CD4-positive, alpha-beta memory T cell (primary cell): Measurements from ENCODE around the gene ERN2. TPM values are rescaled to one million over a fixed set of nuclear protein-coding genes. Genes with fewer than 3 reads are reported as not detected.

Experiments used
- CTCF ChIA-PET: fragments of 350-600 bp; sonication (Branson Sonifier 250); formaldehyde crosslinking; loops from one replicate; lab custom pipeline; 2021; ENCODE audit warnings: inconsistent platforms; ENCODE audit not compliant: partially characterized antibody; lab: Charles Lee
- POLR2A ChIA-PET: fragments of 350-600 bp; sonication (Branson Sonifier 250); formaldehyde crosslinking; loops from one replicate; lab custom pipeline; 2021; ENCODE audit not compliant: partially characterized antibody; lab: Charles Lee
- DNase-seq, 5 donors: peaks; one replicate each; pipeline versions ENCODE4 v3.0.0 to v3.0.0-alpha.2; 2020 to 2022; ENCODE audit warnings: mixed read lengths in 1 of 5
- H3K27ac ChIP-seq: one replicate; pipeline ENCODE4 v1.7.0; 2013; ENCODE audit warnings: low read depth, low read length
- H3K27me3 ChIP-seq: 2 replicates; pipeline ENCODE4 v1.7.0; 2013; ENCODE audit warnings: mild to moderate bottlenecking, low read length, moderate library complexity; ENCODE audit not compliant: insufficient read depth
- H3K36me3 ChIP-seq: 2 replicates; pipeline ENCODE4 v1.7.0; 2013; ENCODE audit warnings: mild to moderate bottlenecking, low read length, moderate library complexity; ENCODE audit not compliant: insufficient read depth
- H3K4me1 ChIP-seq: 2 replicates; pipeline ENCODE4 v1.7.0; 2013; ENCODE audit warnings: mild to moderate bottlenecking, low read length, moderate library complexity; ENCODE audit not compliant: insufficient read depth
- H3K4me3 ChIP-seq, 2 donors: one replicate each; pipeline ENCODE4 v1.7.0; 2013; ENCODE audit warnings: low read length in 2 of 2, mild to moderate bottlenecking in 1 of 2
- H3K9me3 ChIP-seq, 2 donors: one replicate each; pipeline ENCODE4 v1.7.0; 2013; ENCODE audit warnings: low read length in 2 of 2, control low read depth in 1 of 2; ENCODE audit not compliant: control insufficient read depth in 1 of 2
- H3K27ac Mint-ChIP-seq, 7 donors: one replicate each; pipeline ENCODE4 v1.8.0; 2020 to 2021; ENCODE audit warnings: mixed read lengths in 7 of 7, mild to moderate bottlenecking in 6 of 7, inconsistent platforms in 3 of 7, moderate library complexity in 3 of 7
- H3K27me3 Mint-ChIP-seq, 2 donors: one replicate each; pipeline ENCODE4 v1.8.0; 2020 to 2021; ENCODE audit warnings: mixed read lengths in 2 of 2
- H3K36me3 Mint-ChIP-seq, 2 donors: one replicate each; pipeline ENCODE4 v1.8.0; 2020 to 2021; ENCODE audit warnings: mixed read lengths in 2 of 2, inconsistent platforms in 1 of 2, mild to moderate bottlenecking in 1 of 2
- H3K4me1 Mint-ChIP-seq, 4 donors: one replicate each; pipeline ENCODE4 v1.8.0; 2020 to 2021; ENCODE audit warnings: mixed read lengths in 4 of 4, mild to moderate bottlenecking in 1 of 4
- H3K4me3 Mint-ChIP-seq, 8 donors: one replicate each; pipeline ENCODE4 v1.8.0; 2020 to 2021; ENCODE audit warnings: mixed read lengths in 8 of 8, mild to moderate bottlenecking in 7 of 8, moderate library complexity in 6 of 8, inconsistent platforms in 3 of 8
- H3K9me3 Mint-ChIP-seq, 8 donors: one replicate each; pipeline ENCODE4 v1.8.0; 2020 to 2021; ENCODE audit warnings: mixed read lengths in 8 of 8, mild to moderate bottlenecking in 5 of 8, inconsistent platforms in 3 of 8, moderate library complexity in 1 of 8
- intact Hi-C: fragments of 100-400 bp; cut with micrococcal nuclease; formaldehyde crosslinking; loops from one replicate; pipeline ENCODE4 v1.15.1; 2023
- polyA plus RNA-seq, 2 donors: library from polyadenylated mRNA; unstranded; fragments of 300-500 nt; fragmentation: Illumina TruSeq; gene quantifications; one replicate each; pipeline ENCODE4 v1.2.3, GENCODE V29; 2021
- total RNA-seq, 2 experiments: library from RNA; stranded (reverse); gene quantifications; one replicate each; pipeline ENCODE4 v1.2.3, GENCODE V29; 2021

The ERN2 gene
- total and polyA plus RNA-seq, 4 experiments from 2014 or later: not detected

DNA sequence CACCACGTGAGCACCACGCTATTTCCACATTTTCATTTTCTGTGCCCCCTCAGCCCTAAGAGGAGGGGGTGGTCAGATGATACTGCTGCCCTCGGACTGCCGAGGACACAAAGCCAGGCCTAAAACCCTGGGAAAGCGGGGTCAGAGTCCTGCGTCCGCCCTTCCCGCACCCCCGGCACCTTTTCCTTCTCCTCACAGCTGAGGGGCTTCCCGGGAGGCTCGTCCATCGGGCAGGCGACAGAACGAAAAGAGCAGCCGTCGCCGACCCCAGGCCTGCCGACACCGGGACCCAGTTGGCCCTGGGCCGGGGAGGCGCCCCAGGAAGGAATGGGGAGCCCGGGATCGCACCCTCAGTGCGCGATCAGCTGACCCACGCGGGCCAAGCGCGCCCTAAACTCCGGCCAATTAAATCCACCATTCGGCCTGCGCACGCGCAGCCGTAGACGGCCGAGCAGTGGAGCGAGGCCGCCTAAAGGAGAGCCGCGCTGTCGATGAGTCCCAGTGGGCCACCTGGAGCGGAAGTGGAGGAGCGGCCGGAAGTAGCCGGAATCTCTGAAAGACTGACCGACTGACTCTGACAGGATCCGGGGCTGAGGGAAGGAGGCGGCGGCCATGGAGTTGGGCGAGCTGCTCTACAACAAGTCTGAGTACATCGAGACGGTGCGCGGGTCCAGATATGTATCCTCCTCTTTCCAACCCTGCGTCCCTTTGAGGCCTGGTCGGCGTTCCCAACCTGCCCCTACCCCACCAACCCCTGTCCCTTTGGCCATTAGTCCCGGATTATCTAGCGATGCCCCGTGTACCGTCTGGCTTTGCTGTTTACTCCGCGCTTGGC lies 71.9 kb downstream of the ERN2 start, which contains the start of the genes DCTN5 and PALB2:
Gene DCTN5, plus strand, starts transcription at position 536 of the 835 bp plus-strand sequence. Its CDS starts 77 bp downstream, at position 613.
Gene PALB2, minus strand, starts transcription at position 380 of the 835 bp plus-strand sequence. Its CDS starts 153 bp downstream, at position 227.
- Histone ChIP-seq H3K27me3 (no peaks in the 10 kb centered on the region), H3K27ac (peak within 1 kb of the TSS; percentile 85), H3K4me3 (peak within 1 kb of the TSS; percentile 82 to 100), H3K4me1 (peaks cover 20% of the 10 kb centered on the region), H3K9me3 (no peaks in the 10 kb centered on the region), H3K36me3 (peaks cover 6% of the 10 kb centered on the region)
- peaks cover 24 to 49% (median 37%) of the 10 kb centered on the region in 4 donors for H3K4me1 Mint-ChIP-seq
- no peaks in the 10 kb centered on the region for H3K9me3 Mint-ChIP-seq
- intact Hi-C loops: loop anchor here (1.0 kb wide), 3 partner anchors 45 to 898 kb away; partner anchors contain the start of genes EARS2, NDUFAB1, RBBP6 and UBFD1
- H3K36me3 Mint-ChIP-seq: peaks cover 21 to 41% of the 10 kb centered on the region in 2 donors
- H3K27ac Mint-ChIP-seq: peak within 1 kb of the TSS; percentile 96 to 99 (median 98)
- H3K27me3 Mint-ChIP-seq: no peaks in the 10 kb centered on the region
- ChIA-PET POLR2A (interaction anchor here (1.1 to 1.8 kb wide), 2 partner anchors 44 to 84 kb away, joined by 4 to 7 read pairs; partner anchors contain the start of genes EARS2, NDUFAB1 and UBFD1), CTCF (interaction anchor here (1.0 kb wide), 1 partner anchor 37 kb away, joined by 3 read pairs; no protein-coding TSS in a partner anchor)
- peak; percentile 78 to 86 (median 80) for DNase-seq
- H3K4me3 Mint-ChIP-seq: peak within 1 kb of the TSS; percentile 98 to 100 (median 99)

DNA sequence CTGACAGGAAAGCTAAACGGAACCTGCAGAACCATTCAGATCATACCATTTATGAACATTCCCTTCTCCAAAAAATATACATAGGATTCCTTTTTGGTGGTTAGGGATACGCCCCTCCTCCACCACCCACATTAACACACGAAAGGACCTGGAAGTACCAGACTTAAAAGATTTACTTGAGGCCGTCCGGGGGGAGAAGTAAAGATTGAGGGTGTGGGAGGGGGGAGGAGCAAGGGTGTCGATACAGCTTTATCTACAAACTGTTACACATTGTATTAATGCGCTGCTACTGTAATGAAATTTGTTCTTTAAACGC lies 72.4 kb downstream of the ERN2 start:
- Histone ChIP-seq H3K4me3 (peak overlapping the region; percentile 82 to 100), H3K27ac (peak overlapping the region; percentile 85), H3K36me3 (peaks cover 7% of the 10 kb centered on the region), H3K9me3 (no peaks in the 10 kb centered on the region), H3K27me3 (no peaks in the 10 kb centered on the region), H3K4me1 (peaks cover 20% of the 10 kb centered on the region)
- DNase-seq: peak in 2 of 5 donors; percentile 2
- POLR2A ChIA-PET: interaction anchor here (1.8 kb wide), 1 partner anchor 44 kb away, joined by 7 read pairs; the partner anchor contains the start of gene NDUFAB1
- peaks cover 21 to 41% of the 10 kb centered on the region in 2 donors for H3K36me3 Mint-ChIP-seq
- intact Hi-C loops: no loop called here
- peak overlapping the region; percentile 92 to 99 (median 96) for H3K27ac Mint-ChIP-seq
- H3K4me3 Mint-ChIP-seq: peak overlapping the region; percentile 98 to 100 (median 99)
- CTCF ChIA-PET: interaction anchor here (1.0 kb wide), 1 partner anchor 37 kb away, joined by 3 read pairs; no protein-coding TSS in a partner anchor
- H3K4me1 Mint-ChIP-seq: peaks cover 19 to 43% (median 32%) of the 10 kb centered on the region in 4 donors
- no peaks in the 10 kb centered on the region for H3K9me3 Mint-ChIP-seq
- H3K27me3 Mint-ChIP-seq: no peaks in the 10 kb centered on the region

Other genes with a start within 250 kb of the ERN2 start
- gene GGA2, start 202.7 kb downstream of the ERN2 start, total RNA-seq: 100 to 1,000 TPM; 114 to 118 TPM
- gene GGA2, start 202.7 kb downstream of the ERN2 start, polyA plus RNA-seq: 10 to 100 TPM; 49.2 to 49.6 TPM
- 10 to 100 TPM; 13.6 to 16.0 TPM for gene EARS2, start 155.9 kb downstream of the ERN2 start, total RNA-seq
- 10 to 100 TPM; 11.4 to 15.6 TPM for gene EARS2, start 155.9 kb downstream of the ERN2 start, polyA plus RNA-seq
- gene UBFD1, start 155.5 kb downstream of the ERN2 start, total RNA-seq: 10 to 100 TPM; 41.0 to 41.2 TPM
- gene UBFD1, start 155.5 kb downstream of the ERN2 start, polyA plus RNA-seq: 10 to 100 TPM; 11.9 to 15.3 TPM
- 10 to 100 TPM; 45.4 to 45.7 TPM for gene NDUFAB1, start 116.9 kb downstream of the ERN2 start, total RNA-seq
- 100 to 1,000 TPM; 197 to 241 TPM for gene NDUFAB1, start 116.9 kb downstream of the ERN2 start, polyA plus RNA-seq
- 10 to 100 TPM; 12.4 to 15.0 TPM for gene PALB2, start 71.9 kb downstream of the ERN2 start, total RNA-seq
- 1 to 10 TPM; 5.4 to 7.2 TPM for gene PALB2, start 71.9 kb downstream of the ERN2 start, polyA plus RNA-seq
- gene DCTN5, start 71.8 kb downstream of the ERN2 start, total RNA-seq: 10 to 100 TPM; 55.8 to 60.2 TPM
- gene DCTN5, start 71.8 kb downstream of the ERN2 start, polyA plus RNA-seq: 10 to 100 TPM; 55.9 to 59.5 TPM
- 1 to 10 TPM; 3.0 to 3.5 TPM for gene PLK1, start 34.3 kb downstream of the ERN2 start, total RNA-seq
- under 1 TPM in 1 of 2 donors, not detected in 1; 0.18 TPM for gene PLK1, start 34.3 kb downstream of the ERN2 start, polyA plus RNA-seq
- not detected for gene CHP2, start 41.8 kb upstream of the ERN2 start, total RNA-seq
- not detected for gene CHP2, start 41.8 kb upstream of the ERN2 start, polyA plus RNA-seq
- 100 to 1,000 TPM in 1 of 2 experiments, 10 to 100 TPM in 1; 98.1 to 106 TPM for gene PRKCB, start 122.8 kb upstream of the ERN2 start, total RNA-seq
- 10 to 100 TPM; 46.5 to 98.4 TPM for gene PRKCB, start 122.8 kb upstream of the ERN2 start, polyA plus RNA-seq